ENCODE measurements around the gene CSPG4.

DNA sequence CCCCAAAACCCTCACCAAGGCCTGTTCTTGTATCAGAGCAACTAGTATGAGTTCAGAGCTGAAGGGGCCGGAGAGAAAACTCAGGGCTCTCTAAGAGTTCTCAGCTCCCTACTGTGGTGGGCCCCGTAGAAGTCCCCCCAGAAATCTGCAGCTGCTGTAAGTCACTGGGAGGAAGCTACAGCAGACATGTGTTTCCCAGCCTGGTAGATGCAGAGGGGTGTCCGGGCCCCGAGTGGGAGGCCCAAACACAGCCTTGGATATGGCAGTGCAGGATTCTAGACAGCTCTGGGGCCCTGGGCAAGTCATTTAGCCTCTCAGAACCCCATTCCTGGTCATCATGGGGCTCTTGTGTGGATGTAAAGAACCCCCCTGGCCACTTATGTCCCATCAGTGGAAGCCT lies 39.2 kb upstream of the CSPG4 start:
- TF ChIP-seq POLR2AphosphoS5 (IDR thresholded peaks at IDR 0.05; ENCODE audit: low read length) (no peak), EZH2 (IDR thresholded peaks at IDR 0.05; ENCODE audit: borderline replicate concordance, control insufficient read depth, low read depth, low read length) (no peak), CTCF (IDR thresholded peaks at IDR 0.05 in 2 of 3, conservative IDR thresholded peaks at IDR 0.05 in 1 of 3; ENCODE audit: control insufficient read depth in 2 of 3, extremely low read depth in 1 of 3, insufficient read depth in 1 of 3, low read depth in 3 of 3, low read length in 3 of 3) (no peak), USF2 (IDR thresholded peaks at IDR 0.05; ENCODE audit: borderline replicate concordance, low read depth, low read length) (no peak), POLR2A (IDR thresholded peaks at IDR 0.05; ENCODE audit: low read depth, low read length) (no peak), TBL1XR1 (IDR thresholded peaks at IDR 0.05; ENCODE audit: low read depth, low read length) (no peak), NFIC (IDR thresholded peaks at IDR 0.05; ENCODE audit: low read depth, low read length) (no peak), RCOR1 (conservative IDR thresholded peaks at IDR 0.05; ENCODE audit: low read depth, low read length) (no peak), HDAC2 (IDR thresholded peaks at IDR 0.05) (no peak), SP1 (IDR thresholded peaks at IDR 0.05; ENCODE audit: low read depth, low read length) (no peak), RAD21 (IDR thresholded peaks at IDR 0.05; ENCODE audit: insufficient read depth, low read depth, low read length) (no peak), CREB1 (IDR thresholded peaks at IDR 0.05; ENCODE audit: low read depth) (no peak), GABPA (IDR thresholded peaks at IDR 0.05; ENCODE audit: low read depth) (no peak)
- TF ChIP-seq, protein P1, sequence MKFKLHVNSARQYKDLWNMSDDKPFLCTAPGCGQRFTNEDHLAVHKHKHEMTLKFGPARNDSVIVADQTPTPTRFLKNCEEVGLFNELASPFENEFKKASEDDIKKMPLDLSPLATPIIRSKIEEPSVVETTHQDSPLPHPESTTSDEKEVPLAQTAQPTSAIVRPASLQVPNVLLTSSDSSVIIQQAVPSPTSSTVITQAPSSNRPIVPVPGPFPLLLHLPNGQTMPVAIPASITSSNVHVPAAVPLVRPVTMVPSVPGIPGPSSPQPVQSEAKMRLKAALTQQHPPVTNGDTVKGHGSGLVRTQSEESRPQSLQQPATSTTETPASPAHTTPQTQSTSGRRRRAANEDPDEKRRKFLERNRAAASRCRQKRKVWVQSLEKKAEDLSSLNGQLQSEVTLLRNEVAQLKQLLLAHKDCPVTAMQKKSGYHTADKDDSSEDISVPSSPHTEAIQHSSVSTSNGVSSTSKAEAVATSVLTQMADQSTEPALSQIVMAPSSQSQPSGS (IDR thresholded peaks at IDR 0.05; ENCODE audit: low read length), result no peak
